ENCODE data around the gene ITPRIP.
A peak's percentile ranks its signal among the peaks of the same experiment; 100 is the strongest.

Gene ITPRIP

GRCh38 chr10:104307576-104308438 lies 30.5 kb downstream of the ITPRIP start:
- DNase-seq, result no peak

DNA sequence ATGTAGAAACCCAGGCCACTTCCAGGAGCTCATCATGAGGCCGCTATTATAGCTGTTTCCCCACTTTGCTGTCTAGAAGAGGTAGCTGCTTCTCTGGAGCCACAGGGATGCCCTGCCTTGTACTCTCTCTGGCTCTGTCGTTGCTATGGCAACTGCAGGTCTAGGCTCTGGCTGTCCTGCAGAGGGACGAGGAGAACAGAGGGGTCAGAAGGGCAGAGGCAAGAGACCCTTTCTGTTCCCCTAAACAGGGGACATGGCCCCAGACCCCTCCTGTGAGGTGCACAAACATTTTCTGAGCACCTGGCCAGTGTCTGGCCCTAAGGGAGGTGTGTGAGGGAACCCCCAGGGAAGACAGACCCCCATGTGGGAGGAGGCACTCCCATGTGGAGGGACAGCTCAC lies 31.4 kb downstream of the ITPRIP start:
- no peak for DNase-seq

GRCh38 chr10:104304927-104305326 lies 33.3 kb downstream of the ITPRIP start:
- no peak for DNase-seq

DNA sequence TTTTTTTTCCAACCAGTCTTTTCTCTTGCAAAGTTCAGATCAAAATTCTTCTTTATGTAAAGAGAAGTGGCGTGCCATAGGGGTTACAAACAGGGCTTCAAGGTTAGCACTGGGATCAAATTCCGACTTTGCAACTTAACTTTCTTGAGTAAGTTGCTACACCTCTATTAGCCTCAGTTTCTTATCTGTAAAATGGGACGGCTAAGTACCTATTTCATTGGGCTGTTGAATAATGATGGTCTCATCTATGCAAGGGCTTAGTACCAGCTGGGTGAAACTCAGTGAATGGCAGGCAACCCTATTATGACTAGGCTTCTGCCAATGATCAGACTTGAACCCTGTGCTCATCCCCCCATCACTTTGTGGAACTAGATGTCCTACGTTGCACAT lies 33.9 kb downstream of the ITPRIP start:
- DNase-seq, result no peak

- no peak for DNase-seq
Measured at GRCh38 chr10:104303594-104304355, 34.5 kb downstream of the ITPRIP start.

DNA sequence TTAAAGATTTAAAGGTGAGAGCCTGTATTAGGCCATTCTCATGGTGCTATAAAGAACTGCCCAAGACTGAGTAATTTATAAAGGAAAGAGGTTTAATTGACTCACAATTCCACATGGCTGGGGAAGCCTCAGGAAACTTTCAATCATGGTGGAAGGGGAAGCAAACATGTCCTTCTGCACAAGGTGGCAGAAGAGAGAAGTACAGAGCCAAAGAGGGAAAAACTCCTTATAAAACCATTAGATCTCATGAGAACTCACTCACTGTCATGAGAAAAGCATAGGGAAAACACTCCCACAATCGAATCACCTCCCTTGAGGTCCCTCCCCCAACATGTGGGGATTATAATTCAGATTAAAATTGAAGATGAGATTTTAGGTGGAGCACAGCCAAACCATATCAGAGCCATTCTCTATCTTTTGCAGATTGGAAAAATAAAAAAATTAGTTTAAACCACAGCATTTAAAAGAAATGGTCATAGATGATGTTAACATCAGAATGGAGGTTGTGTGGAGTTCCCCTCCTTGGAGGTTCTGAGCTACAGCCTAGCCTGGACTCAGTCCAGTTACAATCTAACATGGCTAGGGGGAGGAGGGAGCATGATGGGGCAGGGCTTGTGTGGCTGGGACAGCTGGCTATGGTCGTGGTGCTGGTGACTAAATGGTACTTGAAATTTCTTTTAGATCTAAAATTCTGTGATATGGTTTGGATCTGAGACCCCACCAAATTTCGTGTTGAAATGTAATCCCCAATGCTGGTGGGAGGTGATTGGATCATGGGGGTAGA lies 36.2 kb downstream of the ITPRIP start:
- no peak for DNase-seq

DNA sequence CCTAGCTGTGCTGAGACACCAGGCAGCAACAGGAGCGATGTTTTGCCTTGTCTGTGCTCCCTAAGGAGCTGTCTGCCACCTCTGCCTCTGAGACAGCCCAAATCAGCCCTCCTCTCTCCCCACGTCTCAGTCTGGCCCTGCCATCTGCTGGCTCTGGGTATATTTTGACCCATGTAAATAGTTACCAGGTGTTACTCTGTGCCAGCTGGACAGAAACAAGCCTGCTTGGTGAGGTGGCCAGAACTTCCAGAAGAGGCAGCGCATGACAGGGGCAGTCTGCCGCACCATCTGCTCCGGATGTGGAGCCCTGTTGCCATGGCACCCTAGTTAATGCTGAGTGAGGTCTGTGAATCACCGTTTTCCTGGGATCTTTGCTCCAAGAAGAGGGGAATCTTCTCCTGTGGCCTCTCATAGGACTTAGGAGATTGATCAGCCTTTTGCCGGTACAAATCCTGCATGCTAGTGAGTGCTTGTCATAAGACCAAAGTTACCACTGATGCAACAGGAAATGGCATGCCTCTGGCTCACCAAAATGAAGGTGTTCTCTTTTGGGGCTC lies 37.5 kb downstream of the ITPRIP start:
- peak; percentile 91 to 93 for DNase-seq

DNA sequence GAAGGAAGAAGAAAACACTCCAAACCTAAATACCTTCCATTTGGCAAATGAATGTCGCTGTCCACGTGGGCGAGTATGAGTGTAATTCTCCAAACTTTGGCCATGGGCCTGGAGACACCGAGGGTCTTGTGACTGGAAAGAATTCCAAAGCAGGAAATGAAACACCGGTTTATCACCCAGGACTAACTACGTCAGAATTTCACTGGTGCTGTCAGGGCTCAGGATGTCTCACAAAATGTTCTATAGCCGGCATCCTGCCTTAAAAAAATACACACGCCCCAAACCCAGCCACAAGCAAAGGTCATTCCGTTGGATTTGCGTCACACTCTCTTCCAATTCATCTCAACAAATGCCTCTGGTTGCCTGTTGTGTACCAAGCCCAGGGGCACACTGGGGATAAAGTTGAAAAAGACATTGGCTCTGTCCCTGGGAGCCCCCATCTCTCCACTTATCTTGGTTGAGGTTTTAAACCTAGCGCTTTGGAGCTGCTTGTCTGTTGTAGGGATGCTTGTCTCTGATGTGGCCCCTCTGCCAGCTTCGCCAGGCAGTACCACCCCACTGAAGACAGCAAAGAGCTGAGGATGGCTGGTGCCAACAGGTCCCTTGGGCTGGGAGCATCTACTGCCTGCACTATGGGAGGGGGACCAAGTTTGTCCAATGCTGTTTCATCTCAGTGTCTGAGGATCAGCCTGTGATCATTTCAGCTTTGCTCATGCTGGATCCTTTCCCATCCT lies 38.1 kb downstream of the ITPRIP start:
- peak; percentile 12 to 42 for DNase-seq

DNA sequence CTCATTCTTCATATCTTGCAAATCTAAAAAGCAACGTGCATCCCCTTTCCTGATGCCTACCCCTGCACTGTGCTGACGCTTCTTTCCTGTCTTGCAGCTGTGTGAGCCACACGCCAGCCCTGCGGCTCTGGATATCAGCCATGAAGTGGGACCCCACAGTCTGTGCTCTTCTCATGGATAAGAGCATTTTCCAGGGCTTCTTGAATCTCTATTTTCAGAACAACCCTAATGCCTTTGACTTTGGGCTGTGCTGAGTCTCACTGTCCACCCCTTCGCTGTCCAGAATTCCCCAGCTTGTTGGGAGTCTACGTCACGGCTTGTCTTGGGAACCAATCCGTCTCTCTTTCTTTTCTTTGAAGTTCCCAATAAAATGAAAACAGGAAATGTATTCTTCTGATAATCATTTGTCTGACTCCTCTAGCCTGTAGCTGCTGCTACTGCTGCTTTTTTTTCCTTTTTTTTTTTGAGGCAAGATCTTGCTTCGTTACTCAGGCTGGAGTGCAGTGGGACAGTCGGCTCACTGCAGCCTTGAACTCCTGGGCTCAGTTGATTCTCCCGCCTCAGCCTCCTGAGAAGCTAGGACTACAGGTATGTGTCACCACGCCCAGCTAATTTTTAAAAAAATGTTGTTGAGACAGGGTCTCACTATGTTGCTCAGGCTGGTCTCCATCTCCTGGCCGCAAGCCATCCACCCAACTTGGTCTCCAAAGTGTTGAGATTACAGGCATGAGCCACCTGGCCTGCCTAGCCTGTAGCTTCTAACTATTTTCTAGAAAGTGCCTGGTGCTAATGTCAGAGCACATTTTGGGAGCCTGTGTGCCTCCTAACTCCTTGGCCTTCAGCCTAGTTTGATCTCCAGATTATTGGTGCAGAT lies 39.0 kb downstream of the ITPRIP start:
- DNase-seq, result no peak

GRCh38 chr10:104297697-104298660 lies 40.3 kb downstream of the ITPRIP start:
- no peak for DNase-seq

GRCh38 chr10:104296687-104297436 lies 41.4 kb downstream of the ITPRIP start:
- DNase-seq, result no peak

DNA sequence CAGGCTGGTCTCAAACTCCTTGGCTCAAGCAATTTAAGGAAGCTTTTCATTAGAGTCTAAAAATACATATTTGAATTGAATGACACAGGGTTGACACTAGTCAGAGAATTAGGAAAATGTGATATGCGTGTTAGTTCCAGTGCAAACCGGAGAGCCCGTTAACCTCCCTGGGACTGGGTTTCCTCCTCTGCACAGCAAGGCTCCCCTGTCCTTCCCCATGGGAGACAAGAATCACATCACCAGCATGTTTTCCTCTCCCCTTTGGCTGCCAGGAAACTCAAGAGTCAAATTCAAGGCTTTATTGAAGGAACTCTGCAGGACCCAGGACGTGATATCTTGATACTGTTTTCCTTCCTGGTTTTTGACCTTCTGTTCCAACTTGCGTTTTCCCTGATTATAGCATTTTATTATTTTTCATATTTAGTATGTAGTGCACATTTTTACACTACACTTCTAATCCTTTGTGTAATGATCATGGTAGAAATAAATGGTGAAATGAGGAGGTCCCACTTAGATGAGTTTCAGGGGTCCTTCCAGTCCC lies 44.4 kb downstream of the ITPRIP start:
- DNase-seq, result no peak

GRCh38 chr10:104293011-104293410 lies 45.3 kb downstream of the ITPRIP start:
- DNase-seq, result no peak

GRCh38 chr10:104291439-104291951 lies 46.8 kb downstream of the ITPRIP start:
- DNase-seq, result peak; percentile 69 to 85

GRCh38 chr10:104288355-104288754 lies 49.9 kb downstream of the ITPRIP start:
- DNase-seq, result no peak

DNA sequence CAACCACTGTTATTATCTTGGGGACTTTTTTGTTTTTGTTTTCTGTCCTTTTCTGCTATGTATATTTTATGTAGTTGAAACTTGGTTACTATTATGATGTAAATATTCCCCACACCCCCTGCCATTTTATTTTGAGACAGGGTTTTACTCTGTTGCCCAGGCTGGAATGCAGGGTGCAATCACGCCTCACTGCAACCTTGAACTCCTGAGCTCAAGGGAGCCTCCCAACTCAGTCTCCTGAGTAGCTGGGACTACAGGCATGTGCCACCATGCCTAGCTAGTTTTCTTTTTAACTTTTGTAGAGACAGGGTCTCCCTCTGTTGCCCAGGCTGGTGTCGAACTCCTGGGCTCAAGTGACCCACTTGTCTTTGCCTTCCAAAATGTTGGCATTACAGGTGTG lies 51.3 kb downstream of the ITPRIP start:
- no peak for DNase-seq

DNA sequence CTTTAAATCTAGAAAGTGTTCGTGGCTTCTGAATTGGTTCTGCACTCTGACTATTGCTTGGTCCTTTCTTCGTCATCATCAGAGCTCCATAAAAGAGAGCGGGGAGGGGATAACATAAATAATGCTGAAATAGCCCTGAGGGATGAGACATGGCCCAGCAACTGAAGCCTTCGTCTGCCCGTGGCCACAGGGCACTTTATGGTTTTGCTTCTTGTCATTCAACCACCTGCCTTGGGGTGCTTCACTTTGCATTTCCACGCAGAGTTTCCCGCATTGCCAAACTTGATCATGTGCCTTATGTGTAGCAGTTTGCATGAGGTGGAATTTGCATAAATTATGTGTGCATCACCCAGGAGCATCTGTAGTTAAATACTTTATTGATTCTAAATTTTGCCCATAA lies 53.4 kb downstream of the ITPRIP start:
- DNase-seq, result no peak

DNA sequence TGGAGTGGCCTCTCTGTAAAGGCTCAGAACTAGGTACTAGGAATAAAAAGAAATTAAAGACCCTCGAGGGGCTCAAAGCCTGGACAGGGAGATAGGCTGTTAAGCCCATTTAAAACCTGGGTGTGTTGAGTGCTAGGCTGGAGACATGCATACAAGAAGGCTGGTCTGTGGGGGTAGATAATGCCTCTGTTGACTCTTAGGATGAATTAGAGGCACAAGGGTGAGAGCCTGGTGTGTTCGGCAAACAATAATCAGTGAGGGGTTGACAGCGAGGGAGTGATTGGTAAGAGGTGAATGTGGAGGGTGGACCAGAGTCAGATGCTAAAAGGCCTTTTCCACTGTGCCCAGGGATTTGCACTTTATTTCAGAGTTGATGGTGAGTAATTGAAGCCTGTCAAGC lies 56.6 kb downstream of the ITPRIP start:
- no peak for DNase-seq
